Testis (tissue), 5 donors: ENCODE measurements around the gene GGACT. TPM values are rescaled to one million over a fixed set of nuclear protein-coding genes. Genes with fewer than 3 reads are reported as not detected.

Experiments used
- DNase-seq: peaks from one replicate; pipeline ENCODE4 v3.0.0-alpha.2; 2019
- H3K27ac ChIP-seq, 2 donors: fragments of 200-600 bp; sonication (generic); one replicate each; pipeline ENCODE4 v1.5.1; 2019
- H3K27me3 ChIP-seq: fragments of 200-600 bp; sonication (generic); one replicate; pipeline ENCODE4 v1.5.1; 2019
- H3K36me3 ChIP-seq: fragments of 200-600 bp; sonication (generic); one replicate; pipeline ENCODE4 v1.5.1; 2017; ENCODE audit warnings: low read depth; ENCODE audit errors: missing control alignments
- H3K4me1 ChIP-seq: fragments of 200-600 bp; sonication (generic); one replicate; pipeline ENCODE4 v1.5.1; 2019
- H3K4me3 ChIP-seq, 2 donors: fragments of 200-600 bp; sonication (generic); one replicate each; pipeline ENCODE4 v1.5.1; 2017 to 2019
- H3K9me3 ChIP-seq: fragments of 200-600 bp; sonication (generic); one replicate; pipeline ENCODE4 v1.5.1; 2017
- POLR2A ChIP-seq: fragments of 450-650 bp; IDR thresholded peaks from one replicate; pipeline ENCODE4 v1.6.1; 2017; ENCODE audit warnings: antibody characterized with exemption, mild to moderate bottlenecking, moderate library complexity
- WGBS, 2 donors: methylation state at CpG; one replicate each; pipeline ENCODE4 v1.1.5; 2018; 5-methylcytosine and 5-hydroxymethylcytosine counted together
- intact Hi-C: fragments of 100-400 bp; cut with DNase I; formaldehyde crosslinking; loops from one replicate; pipeline ENCODE4 v1.15.1; 2023; ENCODE audit warnings: low total_unique reads
- long read RNA-seq, 2 donors: transcript quantifications; one replicate each; lab custom pipeline, GENCODE V29; 2026
- polyA plus RNA-seq: library from polyadenylated mRNA; stranded (reverse); fragments of 350-450 nt; fragmentation: Illumina TruSeq; extraction: RNeasy Lipid Tissue Mini Kit (QIAGEN cat#74804); gene quantifications from one replicate; pipeline ENCODE4 v1.2.3, GENCODE V29; 2014; ENCODE audit warnings: low read depth, low replicate concordance; ENCODE audit not compliant: insufficient read depth
- total RNA-seq, 2 donors: library from RNA; depleted of rRNA; stranded (reverse); fragments of >200 nt; gene quantifications; one replicate each; pipeline ENCODE4 v1.2.3, GENCODE V29; 2016
- TF ChIP-seq, protein P1 (sequence below), 3 experiments: fragments of 450-650 bp in 2 of 3; fragments of 200-600 bp in 1 of 3; sonication (generic) in 1 of 3; IDR thresholded peaks; one replicate each; pipeline ENCODE4 v1.5.1; 2016 to 2019; ENCODE audit warnings: antibody characterized with exemption in 3 of 3, mild to moderate bottlenecking in 2 of 3, moderate library complexity in 1 of 3

The GGACT gene
- total RNA-seq = 10 to 100 TPM; 18.9 to 30.0 TPM
- 9.8 TPM for polyA plus RNA-seq
- long read RNA-seq, donor 1, partial matches to known transcripts = 0 of 3 reads
- long read RNA-seq, donor 1, other reads (novel, unspliced or antisense) = 0 of 3 reads
- long read RNA-seq, donor 2, partial matches to known transcripts = 0 of 1 reads
- long read RNA-seq, donor 2, other reads (novel, unspliced or antisense) = 0 of 1 reads

DNA sequence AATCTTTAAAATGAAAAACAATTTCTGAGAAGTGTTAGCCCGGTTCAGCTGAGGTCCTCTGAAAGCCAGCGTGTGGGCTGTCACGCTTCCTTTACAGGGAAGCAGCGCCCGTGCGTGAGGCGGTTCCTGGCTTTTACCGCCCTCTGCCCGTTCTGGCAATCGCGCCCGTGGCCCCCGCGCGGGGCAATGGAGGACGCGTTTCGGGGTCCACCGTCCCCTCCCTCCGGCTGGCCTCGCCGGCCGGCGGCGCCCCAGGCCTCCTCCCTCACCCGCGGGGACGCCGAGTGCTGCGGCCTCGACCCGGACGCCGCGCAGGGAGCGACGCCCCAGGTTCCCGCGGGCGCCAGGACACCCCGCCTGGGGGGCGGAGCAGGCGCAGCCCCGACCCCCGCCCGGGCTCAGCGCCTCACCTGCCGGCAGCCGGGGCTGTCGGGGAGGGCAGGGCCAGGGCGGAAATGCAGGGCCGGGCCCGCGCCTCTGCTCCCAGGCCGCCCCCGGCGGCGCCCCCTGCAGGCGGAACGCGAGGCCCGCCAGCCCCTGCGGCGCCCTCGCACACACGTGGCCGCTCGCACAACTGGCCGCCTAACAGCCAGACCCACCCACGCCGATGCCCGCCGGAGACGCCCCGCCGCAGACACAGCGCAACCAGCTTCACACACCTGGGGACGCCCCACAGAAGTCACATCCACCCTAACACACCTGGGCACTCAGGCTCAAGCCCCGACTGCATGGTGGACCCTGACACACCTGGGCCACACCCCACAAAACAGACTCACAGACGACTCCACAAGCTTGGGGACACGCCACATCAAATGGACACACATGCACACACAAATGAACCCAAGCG is at the start of gene GGACT:
Gene GGACT (minus strand): TSS at position 459 of the 847 bp plus-strand sequence. CDS start 56,198 bp downstream, outside the sequence.
- Histone ChIP-seq H3K4me3 (peak within 1 kb of the TSS; percentile 72 to 84), H3K9me3 (no peaks in the 10 kb centered on the region), H3K27ac (peak within 1 kb of the TSS; percentile 73 to 84), H3K36me3 (no peaks in the 10 kb centered on the region), H3K27me3 (no peaks in the 10 kb centered on the region), H3K4me1 (peaks cover 8% of the 10 kb centered on the region)
- 9 to 10% methylated on average over 12 to 57 of the region's 82 CpGs for WGBS, 2 donors
- DNase-seq = peak; percentile 77
- intact Hi-C loops = no loop called here
- no peak for TF ChIP-seq POLR2A
- TF ChIP-seq, protein P1, sequence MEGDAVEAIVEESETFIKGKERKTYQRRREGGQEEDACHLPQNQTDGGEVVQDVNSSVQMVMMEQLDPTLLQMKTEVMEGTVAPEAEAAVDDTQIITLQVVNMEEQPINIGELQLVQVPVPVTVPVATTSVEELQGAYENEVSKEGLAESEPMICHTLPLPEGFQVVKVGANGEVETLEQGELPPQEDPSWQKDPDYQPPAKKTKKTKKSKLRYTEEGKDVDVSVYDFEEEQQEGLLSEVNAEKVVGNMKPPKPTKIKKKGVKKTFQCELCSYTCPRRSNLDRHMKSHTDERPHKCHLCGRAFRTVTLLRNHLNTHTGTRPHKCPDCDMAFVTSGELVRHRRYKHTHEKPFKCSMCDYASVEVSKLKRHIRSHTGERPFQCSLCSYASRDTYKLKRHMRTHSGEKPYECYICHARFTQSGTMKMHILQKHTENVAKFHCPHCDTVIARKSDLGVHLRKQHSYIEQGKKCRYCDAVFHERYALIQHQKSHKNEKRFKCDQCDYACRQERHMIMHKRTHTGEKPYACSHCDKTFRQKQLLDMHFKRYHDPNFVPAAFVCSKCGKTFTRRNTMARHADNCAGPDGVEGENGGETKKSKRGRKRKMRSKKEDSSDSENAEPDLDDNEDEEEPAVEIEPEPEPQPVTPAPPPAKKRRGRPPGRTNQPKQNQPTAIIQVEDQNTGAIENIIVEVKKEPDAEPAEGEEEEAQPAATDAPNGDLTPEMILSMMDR (IDR thresholded peaks at IDR 0.05) = peak; percentile 80 to 85 (median 80)

DNA sequence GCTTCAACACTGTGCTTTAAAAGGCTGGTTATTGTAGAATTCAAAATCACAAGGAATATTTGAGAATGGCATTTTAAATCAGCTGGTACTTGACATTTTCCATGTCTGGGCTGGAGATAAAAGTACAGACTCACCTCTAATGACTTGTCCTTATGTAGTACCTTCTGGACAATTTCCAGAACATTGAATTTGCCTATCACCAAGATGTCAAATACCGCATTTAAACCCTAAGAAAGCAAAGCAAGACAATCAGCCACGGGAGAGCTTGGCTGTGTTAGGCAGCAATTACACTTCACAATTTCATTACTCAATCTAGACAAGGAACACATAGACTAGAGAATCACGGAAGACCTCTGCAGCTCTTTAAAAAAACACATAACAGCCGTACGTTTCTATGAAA is 49.2 kb upstream of the GGACT start:
- WGBS, 2 donors = 87 to 89% methylated on average over 5 of the region's 5 CpGs
- TF ChIP-seq, protein P1 (IDR thresholded peaks at IDR 0.05) = no peak
- H3K4me1 ChIP-seq = no peaks in the 10 kb centered on the region
- no peak for DNase-seq
- no peaks in the 10 kb centered on the region for H3K36me3 ChIP-seq
- H3K4me3 ChIP-seq = no peak overlapping the region
- no peaks in the 10 kb centered on the region for H3K9me3 ChIP-seq
- intact Hi-C loops = no loop called here
- no peak overlapping the region for H3K27ac ChIP-seq
- no peaks in the 10 kb centered on the region for H3K27me3 ChIP-seq

DNA sequence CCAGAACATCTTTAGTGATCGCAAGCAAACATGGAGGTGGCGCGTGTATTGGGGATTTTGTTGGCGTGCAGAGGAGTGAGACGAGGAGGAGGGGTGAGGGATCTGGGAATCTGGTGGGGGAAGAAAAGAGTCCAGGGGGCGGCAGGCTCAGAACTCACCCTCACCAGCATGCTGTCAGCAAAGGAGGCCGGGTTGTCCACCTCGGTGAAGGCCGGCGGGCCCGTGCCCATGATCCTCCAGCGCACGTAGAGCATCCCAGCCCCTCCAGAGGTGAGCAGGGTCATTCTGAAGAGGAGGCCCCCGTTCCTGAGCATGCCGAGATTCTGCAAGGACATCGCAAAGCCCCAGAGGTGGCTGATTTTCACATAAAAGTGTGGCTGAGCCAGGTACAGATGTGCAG is 48.8 kb upstream of the GGACT start:
- no peaks in the 10 kb centered on the region for H3K27me3 ChIP-seq
- 88 to 92% methylated on average over 16 of the region's 16 CpGs for WGBS, 2 donors
- no peak for TF ChIP-seq POLR2A
- H3K36me3 ChIP-seq = no peaks in the 10 kb centered on the region
- no peaks in the 10 kb centered on the region for H3K9me3 ChIP-seq
- no peak overlapping the region for H3K27ac ChIP-seq
- H3K4me3 ChIP-seq = no peak overlapping the region
- no peaks in the 10 kb centered on the region for H3K4me1 ChIP-seq
- intact Hi-C loops = no loop called here
- no peak for DNase-seq

DNA sequence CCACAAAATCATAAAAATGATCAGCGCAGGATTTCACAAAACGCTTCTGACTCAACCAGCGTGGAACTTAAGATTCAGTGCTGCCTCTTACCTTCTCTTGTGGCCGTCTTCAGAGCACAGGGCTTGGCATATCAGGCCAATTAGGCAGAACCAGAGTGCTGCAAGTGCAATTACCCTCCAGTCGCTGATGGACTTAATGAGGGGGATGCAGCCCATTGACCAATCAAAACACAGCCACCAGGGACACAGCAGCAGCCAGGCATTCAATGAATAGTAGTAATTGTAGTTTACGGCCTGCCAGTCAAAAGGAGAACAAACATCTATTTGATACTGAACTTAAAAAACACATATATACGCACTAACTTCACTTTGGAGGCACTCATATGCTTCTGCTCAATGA is 47.9 kb upstream of the GGACT start:
- Histone ChIP-seq H3K27ac (no peak overlapping the region), H3K9me3 (no peaks in the 10 kb centered on the region), H3K4me3 (no peak overlapping the region), H3K36me3 (no peaks in the 10 kb centered on the region), H3K27me3 (no peaks in the 10 kb centered on the region), H3K4me1 (no peaks in the 10 kb centered on the region)
- intact Hi-C loops = no loop called here
- DNase-seq = no peak
- WGBS, 2 donors = 83 to 89% methylated on average over 7 of the region's 7 CpGs
- TF ChIP-seq, protein P1 (IDR thresholded peaks at IDR 0.05) = no peak

DNA sequence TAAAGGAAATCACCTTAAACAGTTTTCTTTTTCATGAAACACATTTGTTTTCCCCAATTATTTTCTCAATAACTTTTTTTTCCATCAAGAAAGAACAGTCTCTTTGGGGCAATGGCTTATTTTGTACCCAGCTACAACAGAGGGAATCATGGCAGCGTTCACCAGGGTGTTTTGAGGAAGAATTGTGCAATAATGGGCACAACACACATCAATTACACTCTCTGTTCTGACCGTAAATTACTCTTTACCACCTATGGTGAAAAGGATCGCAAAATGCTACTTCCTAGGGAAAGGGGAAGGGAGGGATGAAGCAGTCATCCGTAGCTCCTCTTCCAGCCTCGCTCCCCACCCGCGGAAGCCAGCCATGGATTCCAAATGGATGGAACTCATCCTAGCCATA is 47.4 kb upstream of the GGACT start:
- Histone ChIP-seq H3K4me3 (no peak overlapping the region), H3K4me1 (no peaks in the 10 kb centered on the region), H3K27me3 (no peaks in the 10 kb centered on the region), H3K36me3 (no peaks in the 10 kb centered on the region), H3K27ac (no peak overlapping the region), H3K9me3 (no peaks in the 10 kb centered on the region)
- no peak for DNase-seq
- 83% methylated on average over 7 of the region's 7 CpGs for WGBS, 2 donors
- intact Hi-C loops = no loop called here
- TF ChIP-seq, protein P1 (IDR thresholded peaks at IDR 0.05) = no peak
